Measurements from ENCODE around the gene OTULINL.

Gene OTULINL

GRCh38 chr5:14600846-14601245, 19.3 kb downstream of the OTULINL start:
- DNase-seq (ENCODE audit: low read depth in 2 of 2), result no peak

GRCh38 chr5:14603141-14603540, 21.5 kb downstream of the OTULINL start:
- no peak for DNase-seq (ENCODE audit: low read depth in 2 of 2)

- no peak for DNase-seq (ENCODE audit: low read depth in 2 of 2)
Observed at GRCh38 chr5:14607104-14607503, 25.5 kb downstream of the OTULINL start.

- DNase-seq (ENCODE audit: low read depth in 2 of 2), result no peak
Observed at GRCh38 chr5:14608169-14608568, 26.6 kb downstream of the OTULINL start.

GRCh38 chr5:14611737-14612136, 30.1 kb downstream of the OTULINL start:
- DNase-seq (ENCODE audit: low read depth in 2 of 2), result no peak

- DNase-seq (ENCODE audit: low read depth in 2 of 2), result no peak
Observed at GRCh38 chr5:14614490-14614889, 32.9 kb downstream of the OTULINL start.

- no peak for DNase-seq (ENCODE audit: low read depth in 2 of 2)
Observed at GRCh38 chr5:14615365-14615764, 33.8 kb downstream of the OTULINL start.

- no peak for DNase-seq (ENCODE audit: low read depth in 2 of 2)
Observed at GRCh38 chr5:14617441-14617840, 35.8 kb downstream of the OTULINL start.

GRCh38 chr5:14627270-14627669, 45.7 kb downstream of the OTULINL start:
- DNase-seq (ENCODE audit: low read depth in 2 of 2), result no peak

GRCh38 chr5:14628346-14628745, 46.8 kb downstream of the OTULINL start:
- peak; percentile 21 to 38 for DNase-seq (ENCODE audit: low read depth in 2 of 2)

- DNase-seq (ENCODE audit: low read depth in 2 of 2), result no peak
Observed at GRCh38 chr5:14630671-14631070, 49.1 kb downstream of the OTULINL start.

GRCh38 chr5:14635656-14636055, 54.1 kb downstream of the OTULINL start:
- DNase-seq (ENCODE audit: low read depth in 2 of 2), result no peak

GRCh38 chr5:14640765-14641164, 59.2 kb downstream of the OTULINL start:
- DNase-seq (ENCODE audit: low read depth in 2 of 2), result no peak

GRCh38 chr5:14644623-14645237, 63.1 kb downstream of the OTULINL start:
- DNase-seq (ENCODE audit: low read depth in 2 of 2), result no peak

- DNase-seq (ENCODE audit: low read depth in 2 of 2), result no peak
Observed at GRCh38 chr5:14650052-14650451, 68.5 kb downstream of the OTULINL start.

- DNase-seq (ENCODE audit: low read depth in 2 of 2), result no peak
Observed at GRCh38 chr5:14655146-14655741, 73.7 kb downstream of the OTULINL start.

GRCh38 chr5:14656898-14657297, 75.3 kb downstream of the OTULINL start:
- no peak for DNase-seq (ENCODE audit: low read depth in 2 of 2)

- DNase-seq (ENCODE audit: low read depth in 2 of 2), result no peak
Observed at GRCh38 chr5:14659821-14660607, 78.4 kb downstream of the OTULINL start.

GRCh38 chr5:14660833-14661232, 79.2 kb downstream of the OTULINL start:
- no peak for DNase-seq (ENCODE audit: low read depth in 2 of 2)

Data from stimulated activated CD8-positive, alpha-beta memory T cell treated with anti-CD3 and anti-CD28 coated beads, Interleukin-2, amount 100 ng/mL, for 1 hour (primary cell).